HG03196 (cell line): ENCODE measurements around the gene FBXL13.
"Not testable (repeated sequence)": the region's sequence is repeated elsewhere in the genome, so short reads cannot be mapped to it uniquely, and the experiment has no call there.

Experiments
- ATAC-seq: cut with Tn5 transposase; IDR thresholded peaks from one replicate; pipeline ENCODE4 v1.9.1; 2021; ENCODE audit not compliant: unreplicated experiment

The FBXL13 gene

DNA sequence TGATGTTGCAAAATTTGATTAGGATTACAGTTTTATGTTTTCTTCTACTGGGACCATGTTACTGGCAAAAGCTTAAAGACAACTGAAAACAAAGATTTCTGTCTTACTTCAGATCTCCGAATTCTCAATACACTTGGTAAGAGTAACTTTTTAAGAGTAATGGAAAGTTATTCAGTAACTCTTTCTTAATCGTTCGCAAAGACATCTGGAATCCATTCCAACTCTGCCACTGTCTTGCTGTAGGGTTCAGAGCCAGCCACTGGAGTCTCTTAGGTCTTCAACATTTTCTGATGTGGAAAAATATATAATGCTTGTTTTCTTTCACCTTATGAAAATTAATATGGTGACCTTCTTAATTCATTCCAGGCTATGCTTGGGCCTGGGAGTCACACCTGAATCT lies 295.9 kb downstream of the FBXL13 start:
- ATAC-seq = not testable (repeated sequence)

DNA sequence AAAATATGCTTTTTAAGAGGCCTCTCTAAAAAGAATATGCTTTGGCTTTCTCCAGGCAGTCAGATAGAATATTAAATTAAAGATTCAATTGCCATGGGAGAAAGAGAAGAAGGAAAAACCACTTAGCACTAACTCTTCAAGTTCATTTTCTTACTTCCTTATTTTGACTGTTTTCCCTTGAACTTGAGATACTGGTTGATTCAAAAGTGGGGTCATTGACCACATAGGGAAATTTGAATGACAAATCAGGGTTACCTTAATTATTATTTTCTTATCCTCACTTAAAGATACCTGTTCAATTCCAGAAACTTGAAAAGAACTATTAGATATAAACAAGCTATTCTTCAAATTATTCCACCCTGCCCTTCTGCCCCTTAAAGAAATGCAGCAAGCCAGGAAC lies 298.4 kb downstream of the FBXL13 start:
- ATAC-seq = not testable (repeated sequence)

DNA sequence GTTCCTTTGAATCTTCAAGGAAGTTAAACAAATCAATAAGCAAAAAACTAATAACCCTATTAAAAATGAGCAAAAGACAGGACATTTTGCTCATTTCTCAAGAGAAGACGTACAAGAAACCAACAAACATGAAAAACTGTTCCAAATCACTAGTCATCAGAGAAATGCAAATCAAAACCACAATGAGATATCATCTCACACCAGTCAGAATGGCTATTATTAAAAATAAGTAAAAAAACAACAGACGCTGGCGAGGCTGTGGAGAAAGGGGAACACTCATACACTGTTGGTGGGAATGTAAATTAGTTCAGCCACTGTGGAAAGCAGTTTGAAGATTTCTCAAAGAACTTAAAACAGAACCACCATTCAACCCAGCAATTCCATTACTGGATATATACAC lies 304.1 kb downstream of the FBXL13 start:
- not testable (repeated sequence) for ATAC-seq

DNA sequence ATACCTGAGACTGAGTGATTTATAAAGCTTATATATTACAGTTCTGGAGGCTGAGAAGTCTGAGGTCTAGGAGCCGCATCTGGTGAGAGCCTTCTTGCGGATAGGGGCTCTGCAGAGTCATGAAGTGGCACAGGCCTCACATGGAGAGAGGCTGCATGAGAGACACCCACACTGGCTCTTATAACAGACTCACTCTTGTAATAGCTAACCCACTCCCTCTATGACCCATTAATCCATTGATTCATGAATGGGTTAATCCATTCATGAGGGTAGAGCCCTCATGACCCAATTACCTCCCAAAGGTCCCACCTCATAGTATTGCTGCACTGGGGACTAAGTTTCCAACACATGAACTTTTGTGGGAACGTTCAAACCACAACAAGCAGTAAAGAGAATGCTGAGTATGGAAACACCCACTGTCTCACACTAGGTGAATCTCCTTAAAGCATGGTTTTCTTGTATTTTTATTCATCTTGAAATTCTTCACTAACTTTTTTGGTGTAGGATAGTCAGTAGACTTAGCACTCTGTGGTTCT lies 304.9 kb downstream of the FBXL13 start:
- ATAC-seq = not testable (repeated sequence)

DNA sequence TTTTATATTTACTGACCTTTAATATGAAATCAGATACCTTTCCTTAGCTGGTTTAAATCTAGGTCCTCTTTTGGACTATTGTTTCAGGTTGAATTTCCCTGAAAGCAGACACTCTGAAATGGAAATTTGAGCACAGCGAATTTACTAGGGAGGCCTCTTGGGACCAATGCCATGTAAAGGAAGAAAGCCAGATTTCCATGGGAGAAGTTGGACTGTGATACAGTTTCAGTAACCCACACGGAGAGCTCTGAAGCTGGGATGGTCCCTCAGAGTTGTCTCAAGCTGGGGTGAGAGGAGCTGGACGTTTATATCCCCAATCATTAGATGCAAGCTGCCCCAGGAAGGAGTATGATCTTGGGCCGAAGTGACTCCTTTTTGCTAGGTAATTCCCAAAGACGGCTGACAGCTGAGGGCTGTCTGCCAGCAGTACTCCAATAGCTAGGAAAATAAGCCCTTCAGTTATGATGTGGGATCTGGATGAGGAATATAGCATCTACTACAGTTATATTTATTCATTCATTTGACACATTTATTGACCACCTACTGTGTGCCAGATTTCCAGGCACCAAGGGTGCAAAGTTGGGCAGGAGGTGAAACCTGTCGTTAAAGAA lies 311.2 kb downstream of the FBXL13 start:
- not testable (repeated sequence) for ATAC-seq
